DMS 273 treated with DMSO at 0.1 percent for 48 hours (cell line): ENCODE data around the gene HSD3B7.
"Not testable (repeated sequence)": the region's sequence is repeated elsewhere in the genome, so short reads cannot be mapped to it uniquely, and the experiment has no call there.

Experiments used
- DNase-seq: peaks from one replicate; lab custom pipeline; 2025; lab: John Stamatoyannopoulos, UW

Gene HSD3B7

GRCh38 chr16:30984669-30985400, at the start of gene HSD3B7:
TSS of gene HSD3B7 (plus strand) at chr16:30985207. CDS start at chr16:30985659, 452 bp downstream.
- DNase-seq: peak; percentile 42

GRCh38 chr16:30937692-30938091, 47.3 kb upstream of the HSD3B7 start:
- no peak for DNase-seq

- DNase-seq: not testable (repeated sequence)
Observed at GRCh38 chr16:30939571-30939970, 45.4 kb upstream of the HSD3B7 start.

GRCh38 chr16:30941600-30942425, 43.2 kb upstream of the HSD3B7 start:
- no peak for DNase-seq

- no peak for DNase-seq
Observed at GRCh38 chr16:30942426-30942806, 42.6 kb upstream of the HSD3B7 start.

- DNase-seq: no peak
Observed at GRCh38 chr16:30944352-30944751, 40.7 kb upstream of the HSD3B7 start.

- no peak for DNase-seq
Observed at GRCh38 chr16:30946671-30947540, 38.1 kb upstream of the HSD3B7 start.

- DNase-seq: no peak
Observed at GRCh38 chr16:30947541-30947858, 37.5 kb upstream of the HSD3B7 start.

- peak; percentile 96 for DNase-seq
Observed at GRCh38 chr16:30947859-30948666, 36.9 kb upstream of the HSD3B7 start.

GRCh38 chr16:30948667-30949649, 36.0 kb upstream of the HSD3B7 start, which contains the start of gene ORAI3:
TSS of gene ORAI3 (plus strand) at chr16:30949068. CDS start at chr16:30949290, 222 bp downstream.
- peak; percentile 14 for DNase-seq

- peak; percentile 5 for DNase-seq
Observed at GRCh38 chr16:30949650-30950515, 35.1 kb upstream of the HSD3B7 start.

- DNase-seq: no peak
Observed at GRCh38 chr16:30950516-30951065, 34.4 kb upstream of the HSD3B7 start.

GRCh38 chr16:30951193-30951592, 33.8 kb upstream of the HSD3B7 start:
- DNase-seq: no peak

- no peak for DNase-seq
Observed at GRCh38 chr16:30951750-30952149, 33.3 kb upstream of the HSD3B7 start.

- no peak for DNase-seq
Observed at GRCh38 chr16:30953111-30953510, 31.9 kb upstream of the HSD3B7 start.

GRCh38 chr16:30953511-30954124, 31.4 kb upstream of the HSD3B7 start:
- peak; percentile 71 for DNase-seq

GRCh38 chr16:30954993-30955392, 30.0 kb upstream of the HSD3B7 start:
- DNase-seq: no peak
